SK-N-SH (cell line): Measurements from ENCODE around the gene NDRG2. TPM values are rescaled to one million over a fixed set of nuclear protein-coding genes. Genes with fewer than 3 reads are reported as not detected.

Experiments used
- CTCF ChIA-PET: fragments of 300-600, 350-600 bp; formaldehyde crosslinking; extraction: SDS; loops from one replicate; lab custom pipeline; 2021; lab: Yijun Ruan, JAX
- POLR2A ChIA-PET: fragments of 350-600 bp; sonication (Branson Sonifier 250); formaldehyde crosslinking; extraction: SDS; loops from one replicate; lab custom pipeline; 2020; ENCODE audit warnings: antibody characterized with exemption, inconsistent platforms; lab: Yijun Ruan, JAX
- DNase-seq: peaks from one replicate; pipeline ENCODE4 v3.0.0; 2012
- H2AFZ ChIP-seq: fragments of 200-600 bp; sonication (generic); 2 replicates; pipeline ENCODE4 v1.8.1; 2016; ENCODE audit warnings: antibody characterized with exemption, mild to moderate bottlenecking, low read depth
- H3F3A ChIP-seq: fragments of 200-600 bp; sonication (generic); replicated peaks from 2 replicates; pipeline ENCODE3; 2016; ENCODE audit warnings: antibody characterized with exemption, mild to moderate bottlenecking; ENCODE audit not compliant: insufficient read depth
- H3K27ac ChIP-seq, 2 experiments: fragments of 200-500 bp in 1 of 2; fragments of 200-600 bp in 1 of 2; sonication (Bioruptor generic) in 1 of 2; sonication (generic), shearing (Covaris generic) in 1 of 2; 2 replicates each; pipeline versions ENCODE4 v1.5.1 to v1.6.1; 2014 to 2016; ENCODE audit warnings: low read depth in 2 of 2, inconsistent platforms in 1 of 2, low read length in 1 of 2, mild to moderate bottlenecking in 1 of 2, mixed read lengths in 1 of 2
- H3K27me3 ChIP-seq: fragments of 200-600 bp; sonication (generic), shearing (Covaris generic); 2 replicates; pipeline ENCODE4 v1.6.1; 2016; ENCODE audit warnings: mixed run types; ENCODE audit not compliant: insufficient read depth
- H3K36me3 ChIP-seq, 2 experiments: fragments of 200-500 bp in 1 of 2; fragments of 200-600 bp in 1 of 2; sonication (Bioruptor generic) in 1 of 2; sonication (generic) in 1 of 2; replicated peaks in 1 of 2; 2 replicates each; pipeline versions ENCODE3 to v1.5.1; 2014 to 2016; ENCODE audit warnings: low read length in 1 of 2, mild to moderate bottlenecking in 1 of 2; ENCODE audit not compliant: insufficient read depth in 2 of 2, control insufficient read depth in 1 of 2
- H3K4me1 ChIP-seq, 2 experiments: fragments of 200-500 bp in 1 of 2; fragments of 200-600 bp in 1 of 2; sonication (Bioruptor generic) in 1 of 2; sonication (generic), shearing (Covaris generic) in 1 of 2; 2 replicates each; pipeline versions ENCODE4 v1.5.1 to v1.6.1; 2014 to 2016; ENCODE audit warnings: low read depth in 1 of 2, low read length in 1 of 2, mixed run types in 1 of 2; ENCODE audit not compliant: insufficient read depth in 2 of 2, control insufficient read depth in 1 of 2
- H3K4me2 ChIP-seq: fragments of 200-600 bp; sonication (generic), shearing (Covaris generic); 2 replicates; pipeline ENCODE4 v1.6.1; 2017; ENCODE audit warnings: mixed run types
- H3K4me3 ChIP-seq, 2 experiments: fragments of 200-500 bp in 1 of 2; fragments of 200-600 bp in 1 of 2; sonication (Bioruptor generic) in 1 of 2; sonication (generic), shearing (Covaris generic) in 1 of 2; 2 replicates each; pipeline versions ENCODE4 v1.5.1 to v1.8.1; 2014 to 2016; ENCODE audit warnings: low read depth in 2 of 2, inconsistent platforms in 1 of 2, low read length in 1 of 2, mild to moderate bottlenecking in 1 of 2, mixed read lengths in 1 of 2, moderate library complexity in 1 of 2
- H3K79me2 ChIP-seq: fragments of 200-600 bp; sonication (generic); 2 replicates; pipeline ENCODE4 v1.8.1; 2017; ENCODE audit warnings: mild to moderate bottlenecking; ENCODE audit not compliant: insufficient read depth
- H3K9ac ChIP-seq: fragments of 200-600 bp; sonication (generic); 2 replicates; pipeline ENCODE4 v1.6.1; 2017; ENCODE audit warnings: mixed run types
- H3K9me2 ChIP-seq: fragments of 200-600 bp; sonication (generic); 2 replicates; pipeline ENCODE4 v1.6.1; 2017; ENCODE audit warnings: mixed run types
- H3K9me3 ChIP-seq: fragments of 200-600 bp; sonication (generic); 2 replicates; pipeline ENCODE4 v1.6.1; 2017; ENCODE audit warnings: mixed run types, mild to moderate bottlenecking, moderate library complexity
- H4K20me1 ChIP-seq: fragments of 200-600 bp; sonication (generic); 2 replicates; pipeline ENCODE4 v1.6.1; 2017; ENCODE audit warnings: mild to moderate bottlenecking, mixed run types; ENCODE audit not compliant: insufficient read depth
- CHD2 ChIP-seq: fragments of 150-350 bp; IDR thresholded peaks from 2 replicates; pipeline ENCODE4 v1.6.1; 2018; ENCODE audit warnings: low read length; ENCODE audit not compliant: partially characterized antibody
- ELF1 ChIP-seq: IDR thresholded peaks from 2 replicates; pipeline ENCODE4 v1.4.0; 2012
- EP300 ChIP-seq, 2 experiments: IDR thresholded peaks; 2 replicates each; pipeline versions ENCODE4 v1.4.0 to v1.6.1; 2012; ENCODE audit warnings: borderline replicate concordance in 1 of 2, low read depth in 1 of 2, low read length in 1 of 2
- FOXJ3 ChIP-seq: sonication (generic); formaldehyde crosslinking; IDR thresholded peaks from 2 replicates; pipeline ENCODE4 v1.5.1; 2020; ENCODE audit warnings: mild to moderate bottlenecking, missing genetic modification reagents
- GABPA ChIP-seq: IDR thresholded peaks from 2 replicates; pipeline ENCODE4 v1.4.0; 2012; ENCODE audit warnings: low read depth, mild to moderate bottlenecking
- JUND ChIP-seq: IDR thresholded peaks from 2 replicates; pipeline ENCODE4 v1.4.0; 2012
- NFIC ChIP-seq: IDR thresholded peaks from 2 replicates; pipeline ENCODE4 v1.4.0; 2012; ENCODE audit warnings: borderline replicate concordance
- NRF1 ChIP-seq: IDR thresholded peaks from 2 replicates; pipeline ENCODE4 v1.6.1; 2012; ENCODE audit warnings: low read depth, mild to moderate bottlenecking, low read length
- POLR2AphosphoS5 ChIP-seq: IDR thresholded peaks from 2 replicates; pipeline ENCODE4 v1.6.1; 2012; ENCODE audit warnings: low read depth, low read length
- RAD21 ChIP-seq: IDR thresholded peaks from 2 replicates; pipeline ENCODE4 v1.6.1; 2012; ENCODE audit warnings: mild to moderate bottlenecking, low read length
- RCOR1 ChIP-seq: fragments of 150-350 bp; IDR thresholded peaks from 2 replicates; pipeline ENCODE4 v1.6.1; 2017; ENCODE audit warnings: antibody characterized with exemption, low read length
- RXRA ChIP-seq: IDR thresholded peaks from 2 replicates; pipeline ENCODE4 v1.4.0; 2012; ENCODE audit warnings: low read depth, mild to moderate bottlenecking, borderline replicate concordance
- TAF1 ChIP-seq: IDR thresholded peaks from 2 replicates; pipeline ENCODE4 v1.6.1; 2012; ENCODE audit warnings: low read depth, mild to moderate bottlenecking, low read length, moderate library complexity, borderline replicate concordance
- TCF12 ChIP-seq: IDR thresholded peaks from 2 replicates; pipeline ENCODE4 v1.4.0; 2012
- YY1 ChIP-seq: IDR thresholded peaks from 2 replicates; pipeline ENCODE4 v1.4.0; 2012; ENCODE audit warnings: low read depth, mild to moderate bottlenecking
- WGBS: methylation state at CpG from one replicate; pipeline ENCODE4 v1.1.6; 2017; ENCODE audit warnings: low lambda C conversion rate; 5-methylcytosine and 5-hydroxymethylcytosine counted together
- polyA plus RNA-seq, 3 experiments: library from polyadenylated mRNA; depleted of rRNA; stranded (reverse); fragments of >200 nt; gene quantifications; 2 replicates each; pipeline ENCODE4 v1.2.3, GENCODE V29; 2012
- TF ChIP-seq, protein P1 (sequence below): IDR thresholded peaks from 2 replicates; pipeline ENCODE4 v1.4.0; 2012; ENCODE audit warnings: low read depth, borderline replicate concordance
- TF ChIP-seq, protein P2 (sequence below): fragments of 150-350 bp; IDR thresholded peaks from 2 replicates; pipeline ENCODE4 v1.6.1; 2016; ENCODE audit warnings: mild to moderate bottlenecking, low read depth, low read length
- TF ChIP-seq, protein P3 (sequence below): IDR thresholded peaks from 2 replicates; pipeline ENCODE4; 2012

NDRG2 gene
- polyA plus RNA-seq, 1 of the 3 experiments (the other 2 are of a cell fraction): 15.8 TPM

DNA sequence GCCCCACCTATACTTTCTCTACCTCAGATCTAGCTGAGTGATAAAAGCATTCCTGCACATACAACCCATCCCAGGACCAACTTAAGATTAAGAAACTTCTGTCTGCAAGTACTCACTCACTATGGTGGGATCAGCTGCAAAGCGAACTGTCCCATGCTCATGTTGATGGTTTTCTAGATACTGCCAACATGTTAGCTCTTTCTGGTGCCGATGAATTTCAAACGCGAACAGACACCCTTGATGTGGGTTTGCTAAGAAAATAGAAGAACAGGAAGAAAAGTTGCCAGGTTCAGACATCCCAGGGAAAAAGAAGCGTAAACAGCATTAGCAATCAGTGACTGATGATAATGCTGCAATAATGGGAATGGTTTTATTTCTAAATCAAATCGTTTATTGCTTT lies 27.3 kb downstream of the NDRG2 start:
- no peaks in the 10 kb centered on the region for H3K9me3 ChIP-seq
- TF ChIP-seq RCOR1: no peak
- no peak for TF ChIP-seq RAD21
- TF ChIP-seq GABPA: no peak
- TF ChIP-seq POLR2AphosphoS5: no peak
- TF ChIP-seq FOXJ3 (CRISPR knock-in tag): no peak
- TF ChIP-seq, protein P1, sequence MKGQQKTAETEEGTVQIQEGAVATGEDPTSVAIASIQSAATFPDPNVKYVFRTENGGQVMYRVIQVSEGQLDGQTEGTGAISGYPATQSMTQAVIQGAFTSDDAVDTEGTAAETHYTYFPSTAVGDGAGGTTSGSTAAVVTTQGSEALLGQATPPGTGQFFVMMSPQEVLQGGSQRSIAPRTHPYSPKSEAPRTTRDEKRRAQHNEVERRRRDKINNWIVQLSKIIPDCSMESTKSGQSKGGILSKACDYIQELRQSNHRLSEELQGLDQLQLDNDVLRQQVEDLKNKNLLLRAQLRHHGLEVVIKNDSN: no peak
- no peak for TF ChIP-seq YY1
- TF ChIP-seq, protein P2, sequence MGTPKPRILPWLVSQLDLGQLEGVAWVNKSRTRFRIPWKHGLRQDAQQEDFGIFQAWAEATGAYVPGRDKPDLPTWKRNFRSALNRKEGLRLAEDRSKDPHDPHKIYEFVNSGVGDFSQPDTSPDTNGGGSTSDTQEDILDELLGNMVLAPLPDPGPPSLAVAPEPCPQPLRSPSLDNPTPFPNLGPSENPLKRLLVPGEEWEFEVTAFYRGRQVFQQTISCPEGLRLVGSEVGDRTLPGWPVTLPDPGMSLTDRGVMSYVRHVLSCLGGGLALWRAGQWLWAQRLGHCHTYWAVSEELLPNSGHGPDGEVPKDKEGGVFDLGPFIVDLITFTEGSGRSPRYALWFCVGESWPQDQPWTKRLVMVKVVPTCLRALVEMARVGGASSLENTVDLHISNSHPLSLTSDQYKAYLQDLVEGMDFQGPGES: no peak
- TF ChIP-seq RXRA: no peak
- TF ChIP-seq, protein P3, sequence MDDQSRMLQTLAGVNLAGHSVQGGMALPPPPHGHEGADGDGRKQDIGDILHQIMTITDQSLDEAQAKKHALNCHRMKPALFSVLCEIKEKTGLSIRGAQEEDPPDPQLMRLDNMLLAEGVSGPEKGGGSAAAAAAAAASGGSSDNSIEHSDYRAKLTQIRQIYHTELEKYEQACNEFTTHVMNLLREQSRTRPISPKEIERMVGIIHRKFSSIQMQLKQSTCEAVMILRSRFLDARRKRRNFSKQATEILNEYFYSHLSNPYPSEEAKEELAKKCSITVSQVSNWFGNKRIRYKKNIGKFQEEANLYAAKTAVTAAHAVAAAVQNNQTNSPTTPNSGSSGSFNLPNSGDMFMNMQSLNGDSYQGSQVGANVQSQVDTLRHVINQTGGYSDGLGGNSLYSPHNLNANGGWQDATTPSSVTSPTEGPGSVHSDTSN: no peak
- no peak for TF ChIP-seq NFIC
- TF ChIP-seq CHD2: no peak
- TF ChIP-seq NRF1: no peak
- no peak for TF ChIP-seq JUND
- TF ChIP-seq TAF1: no peak
- TF ChIP-seq ELF1: no peak
- no peak for TF ChIP-seq EP300 (IDR thresholded peaks at IDR 0.05; ENCODE audit: borderline replicate concordance in 1 of 2, low read depth in 1 of 2, low read length in 1 of 2)
- TF ChIP-seq TCF12: no peak
- H3K4me3 ChIP-seq: no peak overlapping the region
- H3K9me2 ChIP-seq: no peaks in the 10 kb centered on the region
- peaks cover 23 to 46% of the 10 kb centered on the region in 2 experiments for H3K36me3 ChIP-seq
- H4K20me1 ChIP-seq: no peaks in the 10 kb centered on the region
- no peak overlapping the region for H2AFZ ChIP-seq
- ChIA-PET CTCF (interaction anchor here (0.7 to 8.8 kb wide), 10 partner anchors 14 to 557 kb away, joined by 3 to 54 read pairs (median 5); partner anchors contain the start of gene ARHGEF40), POLR2A (interaction anchor here (0.6 kb wide), 1 partner anchor 50 kb away, joined by 3 read pairs; no protein-coding TSS in a partner anchor)
- no peak for DNase-seq
- H3K4me2 ChIP-seq: no peak overlapping the region
- no peaks in the 10 kb centered on the region for H3K27me3 ChIP-seq
- H3K4me1 ChIP-seq: no peaks in the 10 kb centered on the region; a peak in 1 of 4 replicates
- H3K27ac ChIP-seq: no peak overlapping the region
- no peak overlapping the region for H3K9ac ChIP-seq
- H3K79me2 ChIP-seq: peaks cover 4% of the 10 kb centered on the region; the same call in 1 of the 2 replicates
- peaks cover 9% of the 10 kb centered on the region for H3F3A ChIP-seq
- 84% methylated on average over 6 of the region's 6 CpGs for whole genome bisulfite sequencing
